ENCODE results near the gene SHISA5. TPM values are rescaled to one million over a fixed set of nuclear protein-coding genes. Genes with fewer than 3 reads are reported as not detected.

The SHISA5 gene
- total RNA-seq, 1 experiment from 2014 or later = 137 TPM

Small RNA genes within 50 kb of the gene (microRNA-seq; reads per million reads assigned to microRNA genes)
- not detected for gene MIR6823 (ENCODE audit: borderline number of aligned reads)

Other genes with a start within 250 kb of the SHISA5 start
- 9.9 to 13.4 TPM (median 11.0 TPM) in 3 replicates for gene NME6, start 202.8 kb downstream of the SHISA5 start, total RNA-seq (2021)
- not detected in 3 replicates for gene SPINK8, start 170.5 kb downstream of the SHISA5 start, total RNA-seq (2021)
- 1.9 to 2.5 TPM (median 2.0 TPM) in 3 replicates for gene FBXW12, start 132.0 kb downstream of the SHISA5 start, total RNA-seq (2021)
- gene PLXNB1, start 74.1 kb downstream of the SHISA5 start, total RNA-seq (2021) = 119 to 143 TPM (median 125 TPM) in 3 replicates
- gene CCDC51, start 64.1 kb downstream of the SHISA5 start, total RNA-seq (2021) = 23.9 to 25.1 TPM (median 24.7 TPM) in 3 replicates
- gene TMA7, start 63.9 kb downstream of the SHISA5 start, total RNA-seq (2021) = 281 to 318 TPM (median 285 TPM) in 3 replicates
- 15.5 to 18.2 TPM (median 15.6 TPM) in 3 replicates for gene ATRIP, start 57.4 kb downstream of the SHISA5 start, total RNA-seq (2021)
- 18.0 to 26.8 TPM (median 26.7 TPM) in 3 replicates for gene PFKFB4, start 52.6 kb upstream of the SHISA5 start, total RNA-seq (2021)
- gene UCN2, start 59.6 kb upstream of the SHISA5 start, total RNA-seq (2021) = 0.34 to 0.46 TPM in 2 of 3 replicates, not detected in the other
- 8.1 to 16.1 TPM (median 15.4 TPM) in 3 replicates for gene COL7A1, start 91.2 kb upstream of the SHISA5 start, total RNA-seq (2021)
- gene UQCRC1, start 105.5 kb upstream of the SHISA5 start, total RNA-seq (2021) = 313 to 326 TPM (median 323 TPM) in 3 replicates
- gene TMEM89, start 117.6 kb upstream of the SHISA5 start, total RNA-seq (2021) = 0.53 to 0.66 TPM in 2 of 3 replicates, not detected in the other
- 57.2 to 58.9 TPM (median 57.8 TPM) in 3 replicates for gene SLC26A6, start 131.3 kb upstream of the SHISA5 start, total RNA-seq (2021)
- 27.9 to 35.7 TPM (median 32.7 TPM) in 3 replicates for gene CELSR3, start 158.7 kb upstream of the SHISA5 start, total RNA-seq (2021)
- 40.1 to 50.1 TPM (median 47.1 TPM) in 3 replicates for gene NCKIPSD, start 181.7 kb upstream of the SHISA5 start, total RNA-seq (2021)
- gene IP6K2, start 213.0 kb upstream of the SHISA5 start, total RNA-seq (2021) = 113 to 123 TPM (median 114 TPM) in 3 replicates